GM19193 (cell line): ENCODE results near the gene EP400.

ENCODE experiments used
- POLR2A ChIP-seq: IDR thresholded peaks from 4 replicates; pipeline ENCODE4 v1.6.1; 2011; ENCODE audit not compliant: insufficient read depth, insufficient read length; ENCODE audit errors: extremely low read depth

The EP400 gene

GRCh38 chr12:131909752-131910219 lies 40.0 kb upstream of the EP400 start:
- no peak for TF ChIP-seq POLR2A

DNA sequence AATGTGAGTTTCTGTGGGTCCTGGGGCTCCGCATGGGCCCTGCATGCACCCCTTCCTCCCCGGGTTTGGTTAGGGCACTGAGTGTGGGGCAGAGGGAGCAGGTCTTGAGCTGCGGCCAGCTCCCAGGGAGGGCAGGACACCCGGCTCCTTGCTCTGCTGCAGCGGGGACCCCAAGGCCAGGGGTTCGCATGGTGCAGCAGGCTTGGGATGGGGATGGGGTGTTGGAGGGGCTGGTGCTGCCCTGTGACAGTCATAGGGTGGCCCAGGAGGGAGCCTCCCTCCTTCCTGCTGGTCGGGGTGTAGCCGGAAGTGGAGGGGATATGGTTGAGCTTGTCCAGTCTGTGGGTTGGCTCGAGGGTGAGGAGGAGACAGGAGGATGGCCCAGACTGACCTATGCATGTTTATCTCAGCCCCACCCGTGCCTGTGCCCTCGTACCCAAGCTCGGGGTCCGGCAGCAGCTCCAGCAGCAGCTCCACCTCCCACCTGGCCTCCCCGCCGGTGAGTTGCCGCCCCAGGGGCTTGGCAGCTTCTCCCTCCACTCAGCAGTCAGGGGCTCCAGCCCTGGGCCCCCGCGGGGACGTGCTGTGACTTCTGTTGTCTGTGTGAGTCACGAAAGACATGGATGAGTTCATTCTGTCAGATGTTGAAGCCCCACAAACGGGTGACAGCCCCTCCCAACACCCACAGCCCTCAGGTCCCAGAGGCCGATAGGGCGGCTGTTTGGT lies 39.3 kb upstream of the EP400 start:
- no peak for TF ChIP-seq POLR2A

DNA sequence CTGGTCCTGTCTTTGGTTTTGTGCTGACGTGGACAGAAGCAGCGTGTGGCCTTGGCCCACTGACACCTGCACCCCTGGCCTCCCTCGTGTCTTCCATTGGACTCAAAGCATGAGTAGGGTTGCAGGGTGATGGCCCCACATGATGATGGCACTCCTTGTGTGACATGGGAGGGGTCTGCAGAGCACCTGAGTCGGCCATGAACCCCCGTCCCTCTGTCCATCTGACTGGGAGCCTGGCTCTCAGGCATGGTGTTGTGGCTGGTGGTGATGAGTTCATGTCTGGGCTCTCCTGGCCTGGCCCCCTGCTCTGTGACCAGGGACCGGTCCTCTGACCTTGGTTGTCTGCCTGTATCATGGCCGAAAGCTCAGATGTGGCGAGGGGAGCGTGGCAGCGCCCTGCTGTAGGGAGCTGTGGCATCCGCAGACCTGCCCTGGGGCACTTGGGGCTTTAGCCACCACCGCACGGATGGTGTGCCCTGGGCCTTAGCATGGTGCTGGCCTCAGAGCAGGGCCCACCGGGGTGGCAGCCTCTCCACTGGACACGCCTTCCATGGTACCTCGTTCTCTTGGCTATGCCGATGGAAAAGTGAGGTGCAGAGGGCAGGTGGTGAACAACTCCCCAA lies 38.6 kb upstream of the EP400 start:
- TF ChIP-seq POLR2A, result no peak

- no peak for TF ChIP-seq POLR2A
These were observed 37.8 kb upstream of the EP400 start for GRCh38 chr12:131911851-131912477.

DNA sequence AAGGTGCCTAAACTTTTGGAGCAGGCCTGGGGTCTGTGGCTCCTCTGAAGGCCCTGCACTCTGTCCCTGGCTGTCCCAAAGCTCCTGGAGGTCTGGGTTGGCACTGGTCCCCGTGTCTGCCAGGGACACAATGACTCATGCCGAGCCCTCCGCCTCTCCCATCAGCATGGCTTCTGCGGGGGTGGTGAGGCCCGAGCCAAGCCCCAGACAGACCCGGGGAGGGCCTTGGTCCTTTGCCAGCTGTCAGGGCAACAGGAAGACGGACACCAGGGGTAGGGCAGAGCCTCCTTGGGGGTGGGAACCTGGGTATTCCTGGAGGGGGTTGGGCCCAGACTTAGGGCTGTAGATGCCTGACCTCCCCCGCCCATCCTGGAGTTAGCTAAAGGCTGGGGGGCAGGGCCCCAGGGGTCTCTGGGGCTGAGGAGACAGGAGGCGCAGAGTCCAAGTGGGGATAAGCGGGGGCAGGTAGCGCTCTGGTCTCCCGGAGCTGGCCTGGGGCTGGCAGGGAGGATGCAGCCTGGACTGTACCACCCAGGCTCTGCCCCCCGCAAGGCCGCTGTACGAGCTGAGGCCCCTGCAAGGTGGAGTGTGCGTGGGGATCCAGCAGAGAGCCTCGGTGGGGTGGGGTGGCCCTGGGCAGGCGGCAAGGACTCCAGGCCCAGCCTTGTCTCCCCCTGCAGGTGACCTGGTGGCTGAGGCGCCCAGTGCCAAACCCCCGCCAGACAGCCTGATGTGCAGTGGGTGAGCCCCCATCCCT lies 37.0 kb upstream of the EP400 start:
- TF ChIP-seq POLR2A, result no peak

DNA sequence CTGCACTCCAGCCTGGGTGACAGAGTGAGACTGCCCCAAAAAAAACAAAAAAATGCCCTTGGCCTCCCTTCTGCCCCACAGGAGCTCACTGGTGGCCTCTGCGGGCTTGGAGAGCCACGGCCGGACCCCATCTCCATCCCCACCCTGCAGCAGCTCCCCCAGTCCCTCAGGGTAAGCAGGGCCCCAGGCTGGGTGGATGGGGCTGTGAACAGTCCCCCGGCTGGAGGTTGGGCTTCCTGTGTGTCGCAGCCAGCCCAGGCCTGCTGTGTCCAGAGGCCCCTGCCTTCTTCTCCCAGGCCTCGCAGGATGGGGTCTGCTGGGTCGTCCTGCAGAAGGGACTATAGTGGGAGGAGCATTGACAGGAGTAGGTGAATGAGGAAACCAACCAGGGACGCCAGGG lies 36.1 kb upstream of the EP400 start:
- no peak for TF ChIP-seq POLR2A

GRCh38 chr12:131914179-131914702 lies 35.5 kb upstream of the EP400 start:
- TF ChIP-seq POLR2A, result no peak

DNA sequence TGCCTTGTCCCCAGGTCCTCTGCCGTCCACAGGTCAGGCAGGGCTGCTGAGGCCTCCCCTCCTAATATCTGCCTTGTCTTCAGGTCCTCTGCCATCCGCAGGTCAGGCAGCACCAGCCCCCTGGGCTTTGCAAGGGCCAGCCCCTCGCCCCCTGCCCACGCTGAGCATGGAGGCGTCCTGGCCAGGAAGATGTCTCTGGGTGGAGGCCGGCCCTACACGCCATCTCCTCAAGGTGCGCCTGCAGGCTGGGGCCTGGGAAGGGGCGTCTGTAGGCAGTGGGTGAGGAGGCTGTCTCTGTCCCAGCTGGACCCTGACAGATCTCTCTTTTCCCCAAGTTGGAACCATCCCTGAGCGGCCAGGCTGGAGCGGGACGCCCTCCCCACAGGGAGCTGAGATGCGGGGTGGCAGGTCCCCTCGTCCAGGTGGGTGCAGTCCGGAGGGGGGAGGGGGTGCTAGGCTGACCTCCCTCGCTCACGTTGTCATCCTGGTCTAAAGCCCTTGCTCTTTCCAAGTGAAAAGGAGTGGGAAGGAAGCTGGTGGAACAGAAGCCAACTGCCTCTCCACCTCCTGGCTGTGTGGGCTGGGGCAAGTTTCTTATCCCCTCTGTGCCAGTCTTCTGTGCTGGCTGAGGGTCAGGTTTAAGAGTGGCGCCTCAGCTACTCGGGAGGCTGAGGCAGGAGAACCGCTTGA lies 34.6 kb upstream of the EP400 start:
- no peak for TF ChIP-seq POLR2A

GRCh38 chr12:131915823-131916222 lies 33.9 kb upstream of the EP400 start:
- TF ChIP-seq POLR2A, result no peak

GRCh38 chr12:131916306-131917138 lies 33.2 kb upstream of the EP400 start:
- TF ChIP-seq POLR2A, result no peak

GRCh38 chr12:131917139-131917710 lies 32.5 kb upstream of the EP400 start:
- no peak for TF ChIP-seq POLR2A

- TF ChIP-seq POLR2A, result no peak
These were observed 31.9 kb upstream of the EP400 start for GRCh38 chr12:131917711-131918306.

- no peak for TF ChIP-seq POLR2A
These were observed 31.3 kb upstream of the EP400 start for GRCh38 chr12:131918311-131919050.

GRCh38 chr12:131919051-131919347 lies 30.7 kb upstream of the EP400 start:
- TF ChIP-seq POLR2A, result no peak
